GM21360 (cell line): ENCODE measurements around the gene TLE1.
"Not testable (repeated sequence)": the region's sequence is repeated elsewhere in the genome, so short reads cannot be mapped to it uniquely, and the experiment has no call there.

Source experiments
- ATAC-seq: cut with Tn5 transposase; IDR thresholded peaks from one replicate; pipeline ENCODE4 v1.9.1; 2021; ENCODE audit warnings: mild to moderate bottlenecking, moderate library complexity; ENCODE audit not compliant: unreplicated experiment

TLE1 gene

DNA sequence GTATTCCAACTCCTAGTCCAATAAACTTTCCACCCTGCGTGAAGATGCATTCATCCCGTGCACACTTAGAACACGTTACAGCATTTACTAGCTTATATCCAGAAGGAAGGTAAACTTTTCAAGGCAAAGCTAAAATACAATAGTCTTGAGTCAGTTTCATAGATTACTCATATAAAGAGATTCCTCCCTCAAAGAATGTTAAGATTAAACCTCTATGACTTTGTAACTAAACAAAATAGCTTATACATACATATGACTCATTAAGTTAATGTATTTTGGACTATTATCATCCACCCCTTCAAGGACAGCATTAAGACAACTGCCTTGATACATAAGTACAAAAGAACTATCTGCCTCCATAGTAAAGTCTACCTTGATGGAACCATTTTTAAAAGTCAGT, 36.1 kb downstream of the TLE1 start:
- ATAC-seq: no peak

DNA sequence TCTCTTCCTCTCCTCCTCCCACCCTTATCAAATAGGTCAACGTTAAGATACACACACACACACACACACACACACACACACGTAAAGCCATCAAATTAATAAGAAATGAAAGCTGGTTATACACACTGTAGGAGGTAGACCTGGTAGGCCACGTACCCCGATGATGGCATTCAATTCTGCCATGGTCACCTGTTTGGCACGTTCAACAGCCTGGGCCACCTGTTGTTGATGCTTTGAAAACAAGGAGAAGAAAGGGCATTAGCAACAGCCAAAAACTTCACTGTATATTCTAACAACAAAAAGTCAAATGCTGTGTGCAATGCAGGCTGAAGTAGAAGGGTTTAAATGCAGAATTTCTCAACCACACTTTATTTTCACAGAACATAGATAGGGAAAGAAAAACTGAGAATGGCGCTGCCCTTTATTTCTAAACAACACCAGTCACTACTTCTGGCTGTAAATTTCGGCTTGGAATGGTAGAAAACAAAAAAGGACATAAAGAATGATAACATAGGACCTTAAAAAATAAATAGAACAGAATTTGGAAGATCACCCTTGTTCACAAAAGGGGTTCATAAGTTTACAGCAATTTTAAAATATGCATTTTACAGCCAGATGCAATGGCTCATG, 37.2 kb downstream of the TLE1 start:
- ATAC-seq: no peak

DNA sequence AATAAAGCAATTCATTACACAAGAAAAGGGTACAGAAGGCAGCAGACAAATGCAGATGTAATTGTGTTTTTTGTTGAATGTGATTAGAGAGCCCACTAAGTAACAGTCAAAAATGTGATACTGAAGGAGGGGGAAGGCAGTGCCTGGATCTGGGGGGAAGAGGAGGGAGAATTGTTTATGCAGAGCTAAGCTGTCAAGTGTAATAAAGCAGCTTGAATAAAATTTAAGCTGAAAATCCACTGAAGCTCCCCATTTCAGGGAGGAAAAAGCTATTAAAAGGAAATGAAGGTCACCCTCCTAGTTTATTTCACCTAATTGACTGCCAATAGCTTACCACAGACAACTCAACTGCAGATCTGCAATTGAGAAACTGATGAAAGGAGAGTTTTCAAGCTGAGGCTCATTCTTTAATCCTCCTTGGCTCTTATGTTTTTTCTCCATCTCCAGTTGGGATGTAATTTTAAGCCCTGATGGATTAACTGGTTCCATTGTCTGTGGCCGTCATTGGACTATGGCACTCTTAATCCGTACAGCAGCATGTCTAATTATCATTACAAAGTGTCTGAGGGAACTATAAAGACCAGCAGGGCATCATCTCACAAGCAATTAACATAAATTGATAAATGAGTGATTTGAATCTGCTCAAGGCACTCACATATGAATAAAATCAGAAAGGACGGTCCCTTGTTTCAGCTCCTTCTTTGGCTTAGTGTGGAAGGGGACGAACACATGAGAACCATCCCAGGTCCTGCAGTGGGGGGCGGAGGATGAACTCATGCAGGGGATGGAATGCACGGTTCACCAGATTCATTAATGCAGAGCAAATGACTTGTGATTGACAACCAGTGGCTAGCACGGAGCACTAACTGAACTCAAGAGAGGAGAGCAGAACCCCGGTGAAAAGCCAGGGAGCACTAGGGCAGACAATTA, 38.5 kb downstream of the TLE1 start:
- ATAC-seq: no peak

DNA sequence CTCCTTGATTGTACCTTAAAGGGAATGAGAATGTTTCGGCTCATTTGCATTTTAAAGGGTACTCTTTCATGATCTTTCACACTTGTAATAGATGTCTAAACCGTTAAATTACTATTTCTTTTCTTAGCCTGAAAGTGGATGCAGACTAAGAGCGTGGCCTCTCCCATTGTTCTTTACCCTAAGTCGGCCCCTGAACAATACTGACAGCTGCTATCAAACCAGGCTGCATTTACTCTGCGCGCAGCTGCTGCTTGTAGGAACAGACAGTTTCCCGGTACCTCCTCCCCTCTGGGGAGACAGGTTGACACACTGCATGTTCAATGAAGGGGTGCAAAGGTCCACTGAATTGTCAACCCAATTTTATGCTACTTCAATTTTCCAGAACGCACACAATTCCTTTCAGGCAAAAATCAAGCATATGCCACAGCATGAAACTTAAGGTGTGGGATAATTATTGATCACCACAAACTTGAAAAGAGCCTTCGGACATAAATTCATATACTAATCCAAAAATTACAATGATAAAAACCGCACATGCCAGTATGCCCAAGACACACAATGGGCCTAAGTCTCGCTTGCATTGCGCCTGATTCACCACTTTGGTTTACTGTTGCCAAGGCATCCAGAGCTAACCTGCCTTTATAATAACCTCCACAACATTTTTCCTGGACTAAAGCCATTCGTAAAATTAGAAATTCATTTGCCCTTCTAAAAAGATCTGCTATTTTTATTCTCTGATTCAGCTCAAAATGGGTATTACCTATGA, 39.7 kb downstream of the TLE1 start:
- no peak for ATAC-seq

DNA sequence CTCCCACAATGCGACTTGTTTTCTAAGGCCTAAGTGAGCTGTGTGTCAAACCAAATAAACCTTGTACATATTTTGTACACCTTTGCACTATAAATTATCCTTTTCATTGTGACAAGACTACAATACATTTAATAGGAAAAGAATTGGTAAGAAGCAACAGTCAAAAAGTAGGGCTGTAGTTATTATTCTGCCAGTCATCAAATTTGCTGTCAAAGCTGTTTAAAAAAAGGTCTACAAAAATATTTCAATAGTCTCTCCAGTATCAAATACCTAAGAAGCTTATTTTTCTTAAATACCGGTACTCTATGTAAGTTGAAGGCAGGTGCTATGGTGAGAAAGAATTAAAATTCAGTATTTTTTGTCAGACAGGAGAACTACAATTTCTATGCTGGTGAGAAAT, 40.5 kb downstream of the TLE1 start:
- ATAC-seq: no peak

DNA sequence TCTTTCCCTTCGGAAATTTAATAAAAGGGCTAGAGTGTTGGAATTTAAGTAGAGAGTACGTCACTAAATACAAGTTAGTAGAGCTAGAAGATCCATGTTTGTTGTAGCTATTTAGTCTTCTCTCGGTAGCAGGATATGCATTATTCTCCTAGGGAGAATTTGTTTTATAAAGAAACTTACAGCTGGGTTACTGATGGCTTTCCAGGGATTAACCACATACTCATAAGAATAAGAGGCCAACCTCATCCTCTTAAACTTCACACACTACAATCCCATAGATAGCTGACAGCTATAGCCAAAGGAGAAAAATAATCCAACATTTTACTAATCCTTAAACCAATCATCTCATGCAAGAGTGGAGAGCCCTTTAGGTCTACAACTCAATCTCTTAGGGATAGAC, 43.0 kb downstream of the TLE1 start:
- no peak for ATAC-seq

DNA sequence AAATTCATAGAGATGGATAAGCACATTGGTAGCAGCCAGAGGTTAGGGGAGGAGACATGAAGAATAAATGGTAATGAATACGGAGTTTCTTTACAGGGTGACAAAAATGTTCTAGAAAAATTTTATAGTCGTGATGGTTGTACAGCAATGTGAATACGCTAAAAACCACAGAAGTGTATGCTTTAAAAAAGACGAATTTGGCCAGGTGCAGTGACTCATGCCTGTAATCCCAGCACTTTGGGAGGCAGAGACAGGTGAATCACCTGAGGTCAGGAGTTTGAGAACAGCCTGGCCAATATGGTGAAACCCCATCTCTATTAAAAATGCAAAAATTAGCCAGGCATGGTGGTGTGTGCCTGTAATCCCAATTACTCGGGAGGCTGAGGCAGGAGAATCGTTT, 44.8 kb downstream of the TLE1 start:
- ATAC-seq: not testable (repeated sequence)

DNA sequence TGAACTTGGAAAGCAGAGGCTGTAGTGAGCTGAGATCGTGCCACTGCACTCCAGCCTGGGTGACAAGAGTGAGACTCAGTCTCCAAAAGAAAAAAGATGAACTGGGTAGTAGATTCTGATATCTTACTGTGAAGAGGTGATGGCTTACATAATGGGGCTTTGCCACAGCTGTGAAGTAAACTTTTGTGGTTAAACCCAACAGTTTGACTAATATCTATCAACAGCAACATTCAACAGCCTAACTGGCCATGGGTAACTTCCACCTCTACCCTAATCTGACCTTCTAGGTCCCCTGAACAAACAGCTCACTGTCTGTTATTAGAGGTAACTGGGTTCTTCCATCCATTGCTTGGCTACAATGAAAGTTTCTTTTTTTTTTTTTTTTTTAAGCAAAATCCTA, 52.1 kb downstream of the TLE1 start:
- ATAC-seq: no peak

DNA sequence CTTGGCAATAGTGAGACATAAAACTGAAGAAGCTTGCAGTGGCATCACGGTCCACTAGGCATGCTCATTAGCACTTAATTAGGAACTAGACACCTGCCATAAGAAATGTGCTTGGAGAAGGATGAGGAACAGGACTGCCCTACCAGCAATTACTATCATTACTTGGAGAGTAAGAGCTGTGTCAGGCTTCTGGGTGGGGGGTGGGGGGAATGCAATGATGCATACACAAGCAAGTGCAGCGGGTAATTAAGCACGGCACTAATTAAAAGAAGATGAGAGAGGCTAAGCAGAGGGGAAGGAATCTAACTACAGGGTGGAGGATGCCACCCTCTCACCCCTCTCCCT, 53.1 kb downstream of the TLE1 start:
- no peak for ATAC-seq

DNA sequence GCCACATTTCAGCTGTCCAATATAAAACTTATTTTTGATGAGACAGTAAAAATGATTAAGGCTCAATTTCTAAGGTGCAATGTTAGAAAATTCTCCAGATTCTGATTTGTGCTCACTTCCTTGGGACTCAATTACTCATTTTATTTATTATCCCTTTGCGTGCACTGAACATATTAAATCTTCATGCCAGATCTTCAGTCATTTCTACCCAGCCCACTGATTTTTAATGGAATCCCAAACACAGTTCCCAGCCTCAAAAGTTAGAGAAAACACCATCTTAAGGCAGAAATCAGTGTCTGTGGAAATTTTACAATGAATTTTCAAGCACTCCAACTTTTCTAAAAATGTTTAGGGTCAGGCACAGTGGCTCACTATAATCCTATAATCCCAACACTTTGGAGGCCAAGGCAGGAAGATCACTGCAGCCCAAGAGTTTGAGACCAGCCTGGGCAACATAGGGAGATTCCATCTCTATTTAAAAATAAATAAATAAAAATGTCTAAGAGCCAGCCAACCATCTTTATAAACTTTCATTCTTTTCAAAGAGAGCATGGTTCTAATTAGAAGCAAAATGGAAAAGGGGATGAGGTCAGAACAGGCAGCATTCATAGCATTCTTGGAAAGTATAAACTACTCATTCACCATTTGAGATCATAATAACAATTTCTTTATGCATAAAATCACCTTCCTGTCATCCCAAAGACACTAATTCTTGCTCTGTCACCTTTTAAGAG, 53.7 kb downstream of the TLE1 start:
- ATAC-seq: no peak

DNA sequence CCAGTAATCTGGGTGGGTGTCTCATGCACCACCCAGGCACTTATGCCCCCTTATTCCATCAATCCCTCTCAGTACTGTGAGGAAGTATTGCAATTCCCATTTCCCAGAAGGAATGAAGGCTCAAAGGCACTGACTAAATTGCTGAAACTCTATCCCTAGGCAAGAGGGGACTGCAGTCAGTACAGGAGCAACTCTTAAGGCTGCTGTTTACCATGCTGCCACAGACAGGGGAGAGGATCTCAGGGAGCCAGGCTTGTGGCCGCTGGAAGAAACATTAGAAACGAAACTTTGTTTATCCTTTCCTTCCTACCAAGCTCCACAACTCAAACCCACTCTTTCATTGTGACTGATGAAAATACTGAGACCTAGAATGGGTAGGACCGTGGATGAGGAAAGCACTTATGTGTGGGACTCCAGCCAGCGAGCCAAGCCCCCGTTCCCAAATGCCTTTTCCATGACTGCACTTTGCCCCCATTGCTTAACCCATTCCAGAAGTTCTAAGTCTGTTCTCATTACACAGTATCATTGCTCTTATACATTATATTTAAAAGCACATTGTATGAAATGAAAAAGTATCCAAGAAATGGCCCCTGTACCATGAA, 54.3 kb downstream of the TLE1 start:
- ATAC-seq: no peak

DNA sequence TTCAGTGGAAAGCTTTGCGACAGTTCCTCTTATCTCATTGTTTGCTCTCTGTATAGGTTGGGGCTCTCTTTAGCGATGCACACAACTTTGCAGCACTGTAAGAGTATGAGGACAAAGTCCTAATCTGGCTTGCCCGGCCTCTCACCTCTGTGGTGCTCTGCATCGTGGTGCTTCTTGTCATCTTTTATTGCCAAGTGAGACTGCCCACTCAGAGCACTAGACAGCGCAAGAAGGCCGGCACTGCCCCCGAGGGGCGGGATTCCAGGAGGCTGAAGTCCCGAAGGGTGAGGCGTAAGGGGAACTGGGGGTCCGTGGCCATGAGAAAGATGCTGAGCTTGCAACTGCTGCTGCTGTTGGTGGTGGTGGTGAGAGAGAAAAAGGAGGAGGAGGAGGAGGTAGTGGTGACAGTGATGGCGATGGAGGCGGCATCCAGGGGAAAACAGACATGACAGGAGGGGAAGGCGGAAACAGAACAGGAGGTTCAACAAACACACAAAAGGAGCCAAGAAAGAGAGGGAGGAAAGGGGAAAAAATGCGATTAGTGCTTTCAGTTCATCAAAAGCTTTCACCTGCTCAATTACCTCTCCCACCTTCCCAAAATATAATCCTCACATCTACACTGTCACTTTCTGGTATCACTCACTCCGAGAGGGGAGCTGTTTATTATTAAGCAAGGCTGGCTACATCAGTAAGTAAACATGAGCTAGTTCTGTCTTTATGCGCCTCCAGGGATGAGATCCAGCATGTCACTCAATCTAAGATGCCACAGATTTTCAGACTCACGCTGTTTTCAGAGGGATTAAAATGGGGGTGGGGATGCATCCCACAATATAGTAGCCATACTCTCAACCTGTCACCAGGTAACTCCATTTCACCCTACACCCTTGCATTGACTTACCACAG, 55.1 kb downstream of the TLE1 start:
- ATAC-seq: no peak

DNA sequence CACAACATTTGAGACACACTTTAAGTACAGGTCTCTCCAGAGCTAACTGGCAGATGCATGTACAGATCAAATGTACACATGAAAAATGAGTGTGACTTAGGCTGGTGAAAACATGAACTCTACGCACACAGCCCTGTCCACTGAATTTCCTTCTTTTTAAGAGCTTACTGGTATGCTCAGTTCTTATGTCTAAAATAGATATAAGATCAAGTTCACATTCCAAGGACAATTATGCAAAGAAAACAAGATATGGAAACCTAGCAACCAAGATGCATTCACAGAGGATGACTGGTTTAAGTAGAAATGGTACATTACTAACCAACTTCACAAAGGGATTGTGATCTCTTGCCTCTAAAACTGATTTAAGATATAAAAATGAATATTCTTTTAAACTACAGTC, 56.7 kb downstream of the TLE1 start:
- ATAC-seq: no peak

DNA sequence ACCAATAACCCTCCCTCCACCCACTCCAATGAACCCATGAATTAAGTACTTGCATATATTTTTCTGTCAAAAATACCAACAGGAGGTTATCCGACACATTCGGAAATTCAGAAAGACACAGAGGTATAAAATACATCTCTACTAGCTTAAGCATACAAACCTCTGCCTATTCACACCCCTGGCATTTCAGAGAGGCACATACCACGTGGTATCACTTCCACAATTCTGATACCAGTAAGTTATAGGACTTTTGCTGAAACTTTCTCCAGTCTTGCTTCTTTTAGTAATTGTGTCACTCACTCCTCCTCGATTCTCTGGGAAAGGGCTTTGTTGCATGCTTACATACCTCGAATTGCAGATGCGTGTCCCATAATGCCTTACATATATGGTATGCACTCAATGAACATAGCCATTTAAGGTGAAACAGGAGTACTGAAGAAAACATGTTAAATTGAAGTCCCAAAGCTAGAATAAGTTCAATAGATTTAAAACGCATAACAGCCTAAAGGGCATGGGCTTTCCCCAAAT, 58.1 kb downstream of the TLE1 start:
- no peak for ATAC-seq

DNA sequence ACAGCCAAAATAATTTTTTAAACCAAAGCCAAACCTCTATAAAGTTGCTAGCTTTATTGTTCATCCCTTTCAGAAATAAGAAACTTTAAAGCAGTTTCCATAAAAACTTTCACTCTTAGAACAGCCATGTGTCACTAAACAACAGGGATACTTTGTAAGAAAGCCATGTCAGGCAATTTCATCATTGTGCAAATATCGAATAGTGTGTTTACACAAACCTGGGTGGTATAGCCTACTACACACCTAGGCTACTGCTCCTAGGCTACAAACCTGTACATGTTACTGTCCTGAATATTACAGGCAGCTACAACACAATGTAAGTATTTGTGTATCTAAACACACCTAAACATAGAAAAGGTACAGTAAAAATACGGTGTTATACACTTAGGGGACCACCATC, 59.9 kb downstream of the TLE1 start:
- no peak for ATAC-seq

DNA sequence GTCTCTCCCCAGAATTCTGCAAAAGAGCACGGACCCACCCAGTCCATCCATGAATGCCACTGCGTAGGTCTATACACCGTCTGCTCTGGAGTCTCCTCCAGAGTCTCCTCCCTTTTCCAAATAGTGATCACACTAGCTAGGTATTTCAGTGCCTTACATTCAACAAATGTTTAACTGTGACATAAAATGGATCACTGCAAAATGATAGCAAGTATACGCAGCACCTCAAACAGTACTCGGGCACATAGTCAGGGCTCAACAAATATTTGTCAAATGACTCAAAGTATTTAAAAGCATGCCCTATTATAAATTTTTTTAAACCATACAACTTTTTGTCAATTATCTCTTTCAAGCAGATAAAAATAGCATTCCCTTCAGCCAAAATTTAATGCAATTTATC, 60.5 kb downstream of the TLE1 start:
- ATAC-seq: no peak

DNA sequence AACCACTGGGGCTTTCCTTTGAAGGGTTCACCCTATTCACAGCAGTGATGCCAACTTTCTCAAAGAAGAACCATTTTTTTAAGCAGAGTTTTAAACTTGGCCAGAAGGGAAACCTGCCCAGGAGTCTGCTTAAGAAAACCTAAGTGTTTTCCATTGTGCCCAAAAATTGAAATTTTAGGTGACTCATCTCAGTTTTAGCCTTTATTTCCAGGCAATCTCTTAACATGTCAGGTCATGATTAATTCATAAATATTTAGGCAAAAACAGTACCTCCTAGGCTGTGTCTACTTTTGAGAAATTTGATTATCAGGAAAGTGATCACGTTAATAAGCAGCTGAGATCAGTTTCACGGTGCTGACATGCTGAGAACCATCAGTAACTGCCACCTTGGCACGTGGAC, 61.9 kb downstream of the TLE1 start:
- ATAC-seq: no peak

DNA sequence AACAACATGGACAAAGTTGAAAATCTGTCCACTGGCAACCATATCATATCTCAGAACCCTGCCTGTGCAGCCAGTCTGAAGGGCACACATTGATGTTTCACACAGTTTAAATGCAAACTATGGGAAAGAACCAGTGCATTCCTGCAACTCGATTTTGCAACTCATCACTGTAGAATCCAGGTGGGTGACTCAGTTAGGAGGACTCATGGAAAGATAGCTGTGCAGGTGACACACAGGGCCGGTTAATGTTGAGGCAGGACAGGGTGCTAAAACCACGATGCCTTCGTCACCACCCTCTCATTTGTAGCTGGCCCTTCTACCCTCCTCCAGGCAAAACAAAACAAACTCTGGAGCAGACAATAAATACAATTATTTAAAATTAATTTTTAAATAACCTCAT, 62.8 kb downstream of the TLE1 start:
- ATAC-seq: no peak

DNA sequence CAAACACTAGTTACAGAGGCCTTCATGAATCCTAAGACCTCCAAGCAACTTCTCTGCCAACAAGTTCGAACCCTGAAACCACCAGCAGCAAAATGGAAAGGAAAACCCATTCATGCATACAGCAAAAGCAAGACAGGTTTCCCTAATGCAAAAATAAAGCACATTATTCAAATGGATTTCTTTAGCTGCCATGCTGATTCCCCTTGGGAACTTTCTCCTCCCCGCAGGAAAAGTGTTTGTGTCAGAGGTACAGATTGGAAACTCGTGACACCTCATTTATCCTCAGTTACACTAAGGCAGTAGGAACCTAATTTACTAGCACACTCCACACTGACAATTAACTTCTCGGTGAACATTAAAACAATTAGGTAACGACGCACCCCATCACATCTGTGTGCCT, 63.4 kb downstream of the TLE1 start:
- no peak for ATAC-seq

DNA sequence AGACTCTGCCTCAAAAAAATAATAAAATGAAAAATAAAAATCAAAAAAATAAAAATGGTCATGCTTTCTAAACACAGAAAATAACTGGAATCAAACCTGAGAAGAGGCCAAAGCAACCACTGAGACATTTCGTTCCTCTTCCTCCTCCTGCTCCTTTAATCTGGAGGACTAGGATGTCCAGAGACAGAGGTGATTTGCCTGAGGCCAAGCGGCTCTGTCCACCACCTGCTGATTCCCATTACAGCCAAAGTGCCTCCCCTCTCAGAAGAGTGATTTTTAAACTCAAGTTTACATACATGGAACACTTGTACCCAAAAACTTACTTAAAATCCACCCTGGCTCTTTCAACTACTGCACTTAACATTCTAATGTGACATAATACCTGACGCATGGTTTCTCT, 65.6 kb downstream of the TLE1 start:
- no peak for ATAC-seq
